Pancreas (tissue), 10 donors: ENCODE measurements around the gene CES4A. TPM values are rescaled to one million over a fixed set of nuclear protein-coding genes. Genes with fewer than 3 reads are reported as not detected.

Source experiments
- ATAC-seq, 4 donors: fragments of 200-7000 bp; cut with Tn5 transposase; one replicate each; pipeline versions ENCODE4 v1.8.0 to v1.9.1; 2020; ENCODE audit warnings: mild to moderate bottlenecking in 4 of 4, moderate library complexity in 4 of 4
- DNase-seq, 6 donors: peaks; one replicate each; pipeline ENCODE4 v3.0.0-alpha.2; 2020
- FAIRE-seq: peaks from 2 replicates; lab custom pipeline; 2012; peaks lifted over from hg19 to GRCh38; lab: Jason Lieb, UNC
- H3K27ac ChIP-seq, 4 donors: fragments of 200-600 bp; sonication (generic); 1 replicate in 3 of 4; 2 replicates in 1 of 4; pipeline versions ENCODE4 v1.5.0 to v1.8.0; 2020
- H3K27me3 ChIP-seq, 4 donors: fragments of 200-600 bp; one replicate each; pipeline ENCODE4 v1.8.0; 2021
- H3K36me3 ChIP-seq, 3 donors: fragments of 200-600 bp; sonication (generic) in 1 of 3; one replicate each; pipeline versions ENCODE4 v1.5.0 to v1.8.0; 2020 to 2021
- H3K4me1 ChIP-seq, 3 donors: fragments of 200-600 bp; one replicate each; pipeline ENCODE4 v1.8.0; 2021
- H3K4me3 ChIP-seq, 4 donors: fragments of 200-600 bp; sonication (generic) in 2 of 4; one replicate each; pipeline versions ENCODE4 v1.5.0 to v1.8.0; 2020 to 2021
- H3K9me3 ChIP-seq, 4 donors: fragments of 200-600 bp; one replicate each; pipeline ENCODE4 v1.8.0; 2021
- CTCF ChIP-seq, 4 donors: fragments of 200-600 bp; sonication (generic) in 3 of 4; IDR thresholded peaks; one replicate each; pipeline versions ENCODE4 v1.5.0 to v1.8.0; 2021; ENCODE audit warnings: antibody characterized with exemption in 4 of 4
- WGBS, 2 donors: extraction: QIAGEN DNeasy Blood & Tissue Kit; methylation state at CpG; one replicate each; pipeline ENCODE4 v1.1.7; 2013; 5-methylcytosine and 5-hydroxymethylcytosine counted together
- intact Hi-C, 3 donors: fragments of 100-400 bp; cut with DNase I; formaldehyde crosslinking; loops; one replicate each; pipeline versions ENCODE4 v1.11.1 to v1.14.2; 2022
- polyA plus RNA-seq, 2 donors: library from polyadenylated mRNA; stranded (reverse); fragments of 200-250 nt; gene quantifications; one replicate each; pipeline ENCODE4 v1.2.3, GENCODE V29; 2013
- total RNA-seq, 6 donors: library from RNA; stranded (reverse); fragmentation: NEBNext Ultra II Directional in 4 of 6; extraction: Animal tissue kit (Norgen Biotek cat#: 25700) in 4 of 6; gene quantifications; one replicate each; pipeline versions ENCODE4 v1.2.1 to v1.2.4, GENCODE V29; 2021 to 2023
- donor health status: healthy with polysubstance abuse.
- donor health status: DM: no; HTN: no; CAD: no; lungs with moderate emphysema.
- donor health status: DM: no; HTN: no; CAD: no.
- donor health status: control.
- donor health status: control.
- donor health status: Bipolar disorder and iron deficiency.
- donor health status: DM: yes; HTN: yes; CAD: no.
- donor health status: DM: no; HTN: no; CAD: no.
- donor health status: DM: no; HTN: no; CAD: no.
- donor health status: DM: yes; HTN: yes; CAD: no.

CES4A gene
- total and polyA plus RNA-seq, 8 donors, result 3.2 to 59.5 (median 5.7) TPM

DNA sequence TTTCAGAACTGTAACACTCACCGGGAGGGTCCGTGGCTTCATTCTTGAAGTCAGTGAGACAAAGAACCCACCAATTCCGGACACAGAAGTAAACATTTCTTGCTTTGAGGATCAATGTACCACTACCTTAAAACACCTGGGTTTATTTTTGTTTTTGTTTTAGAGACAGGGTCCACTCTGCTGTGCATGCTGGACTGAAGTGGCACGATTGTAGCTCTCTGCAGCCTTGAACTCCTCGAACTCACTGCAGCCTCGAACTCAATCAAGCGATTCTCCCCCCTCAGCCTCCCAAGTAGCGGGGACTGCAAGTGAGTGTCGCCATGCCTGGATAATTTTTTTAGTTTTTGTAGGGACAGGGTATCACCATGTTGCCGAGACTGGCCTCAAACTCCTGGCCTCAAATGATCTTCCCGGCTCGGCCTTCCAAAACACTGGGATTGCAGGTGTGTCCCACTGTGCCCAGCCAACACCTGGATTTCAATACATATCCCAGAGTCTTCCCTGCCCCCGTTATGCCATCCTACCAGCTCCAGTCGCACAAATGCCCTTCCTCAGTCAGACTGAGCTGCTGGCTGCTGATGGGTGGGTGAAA, 13.0 kb upstream of the CES4A start:
- no peak overlapping the region for H3K4me3 ChIP-seq
- no peak overlapping the region for H3K27ac ChIP-seq
- TF ChIP-seq CTCF (IDR thresholded peaks at IDR 0.05), result no peak
- no peak for FAIRE-seq
- intact Hi-C loops, result loop anchor here (5.0 to 10.0 kb wide), 4 partner anchors 61 to 189 kb away; partner anchors contain the start of genes B3GNT9 (in 2 of the 3), CDH16 (in 1 of the 3), FBXL8 (in 1 of the 3) and HSF4 (in 1 of the 3)
- DNase-seq, result no peak
- H3K27me3 ChIP-seq, result no peaks in the 10 kb centered on the region
- H3K9me3 ChIP-seq, result no peaks in the 10 kb centered on the region
- 55 to 61% methylated on average over 14 of the region's 14 CpGs for WGBS, 2 donors
- ATAC-seq, result no peak
- H3K36me3 ChIP-seq, result no peaks in the 10 kb centered on the region
- no peaks in the 10 kb centered on the region for H3K4me1 ChIP-seq

DNA sequence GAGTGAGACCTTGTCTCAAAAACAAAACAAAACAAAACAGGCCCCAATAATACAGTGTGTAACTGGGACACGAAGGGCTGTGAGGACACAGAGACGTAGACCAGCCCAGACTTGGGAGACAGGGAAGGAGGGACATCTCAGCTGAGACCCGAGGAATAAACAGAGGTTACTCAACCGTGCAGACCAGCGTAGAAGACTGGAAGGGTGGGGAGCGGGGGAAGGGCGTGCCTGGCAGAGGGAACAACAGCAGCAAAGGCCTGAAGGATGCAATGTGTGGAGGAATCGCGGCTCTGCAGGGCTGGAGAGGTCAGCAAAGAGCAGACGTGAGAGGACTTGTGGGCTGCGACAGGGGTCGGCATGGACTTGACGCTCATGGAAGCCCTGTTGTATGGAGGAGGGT, 11.6 kb upstream of the CES4A start:
- no peak for DNase-seq

GRCh38 chr16:66977341-66978113, 10.9 kb upstream of the CES4A start:
- ATAC-seq (peak; percentile 92 to 100 (median 98)), FAIRE-seq (no peak), DNase-seq (peak; percentile 74 to 97 (median 89))
- Histone ChIP-seq H3K27ac (no peak overlapping the region), H3K27me3 (no peaks in the 10 kb centered on the region), H3K36me3 (no peaks in the 10 kb centered on the region), H3K4me3 (no peak overlapping the region), H3K9me3 (no peaks in the 10 kb centered on the region), H3K4me1 (no peaks in the 10 kb centered on the region)
- TF ChIP-seq CTCF (IDR thresholded peaks at IDR 0.05), result peak; percentile 87 to 96 (median 91)
- intact Hi-C loops, result loop anchor here (5.0 to 10.0 kb wide), 4 partner anchors 63 to 187 kb away; partner anchors contain the start of genes B3GNT9 (in 2 of the 3), CDH16 (in 1 of the 3), FBXL8 (in 1 of the 3) and HSF4 (in 1 of the 3)
- 21 to 23% methylated on average over 15 of the region's 15 CpGs for WGBS, 2 donors

More for the DNA sequence above, 11.6 kb upstream of the CES4A start:
- Histone ChIP-seq H3K9me3 (no peaks in the 10 kb centered on the region), H3K4me1 (no peaks in the 10 kb centered on the region), H3K27ac (no peak overlapping the region), H3K27me3 (no peaks in the 10 kb centered on the region), H3K36me3 (no peaks in the 10 kb centered on the region), H3K4me3 (no peak overlapping the region)
- ATAC-seq, result no peak
- no peak for TF ChIP-seq CTCF (IDR thresholded peaks at IDR 0.05)
- 36 to 43% methylated on average over 13 of the region's 13 CpGs for WGBS, 2 donors
- no peak for FAIRE-seq
- intact Hi-C loops, result loop anchor here (5.0 to 10.0 kb wide), 4 partner anchors 62 to 188 kb away; partner anchors contain the start of genes B3GNT9 (in 2 of the 3), CDH16 (in 1 of the 3), FBXL8 (in 1 of the 3) and HSF4 (in 1 of the 3)

DNA sequence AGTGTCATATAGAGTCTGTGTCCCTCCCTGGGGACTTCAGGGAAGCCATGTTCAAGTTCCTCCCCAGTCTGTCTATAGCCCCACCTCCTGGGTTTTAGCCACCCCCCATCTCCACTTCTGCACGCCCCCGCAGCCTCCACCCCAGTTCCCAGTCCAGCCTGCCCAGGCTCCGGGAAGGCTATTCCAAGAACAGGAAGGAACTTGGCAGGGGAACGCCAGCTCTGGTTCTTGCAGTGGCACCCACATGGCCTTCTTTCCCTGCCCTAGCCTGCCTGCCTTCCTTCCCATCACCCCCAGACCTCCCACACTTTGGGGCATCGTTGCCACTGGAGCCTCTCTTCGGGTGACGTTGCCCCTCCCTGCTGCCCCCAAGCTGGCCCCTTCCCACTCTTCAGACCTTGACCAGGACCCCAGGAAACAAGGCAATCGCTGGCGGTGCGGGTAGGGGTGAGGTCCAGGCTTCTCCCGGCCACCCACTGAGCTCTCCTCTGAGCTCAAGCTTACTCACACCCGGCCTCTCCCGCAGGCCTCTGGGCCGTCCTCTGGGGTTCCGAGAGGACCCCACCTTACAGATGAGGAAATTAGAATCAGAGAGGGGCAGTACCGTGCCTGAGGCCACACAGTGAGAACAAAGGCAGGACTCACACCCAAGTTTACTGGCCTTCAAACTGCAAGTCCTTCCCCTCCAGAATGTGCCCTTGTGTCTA, 9.2 kb upstream of the CES4A start:
- no peak overlapping the region for H3K27ac ChIP-seq
- H3K36me3 ChIP-seq, result no peaks in the 10 kb centered on the region
- ATAC-seq (peak in 2 of 4 donors; percentile 7 to 44), DNase-seq (no peak), FAIRE-seq (no peak)
- no peaks in the 10 kb centered on the region for H3K4me1 ChIP-seq
- no peaks in the 10 kb centered on the region for H3K27me3 ChIP-seq
- 53 to 71% methylated on average over 16 of the region's 16 CpGs for WGBS, 2 donors
- TF ChIP-seq CTCF (IDR thresholded peaks at IDR 0.05), result no peak
- no peaks in the 10 kb centered on the region for H3K9me3 ChIP-seq
- intact Hi-C loops, result loop anchor here (5.0 to 10.0 kb wide), 4 partner anchors 64 to 186 kb away; partner anchors contain the start of genes B3GNT9 (in 2 of the 3), CDH16 (in 1 of the 3), FBXL8 (in 1 of the 3) and HSF4 (in 1 of the 3)
- H3K4me3 ChIP-seq, result no peak overlapping the region
